ENCODE measurements around the gene STAU1.
"Not testable (repeated sequence)": the region's sequence is repeated elsewhere in the genome, so short reads cannot be mapped to it uniquely, and the experiment has no call there.

STAU1 gene

GRCh38 chr20:49187851-49188641 lies at the start of gene STAU1:
Gene STAU1, minus strand, starts transcription at chr20:49188334. Its CDS starts 22,133 bp downstream, at chr20:49166201.
- DNase-seq (ENCODE audit: low read depth in 2 of 2), result peak; percentile 88 to 90

GRCh38 chr20:49237531-49237930 lies 49.4 kb upstream of the STAU1 start:
- no peak for DNase-seq (ENCODE audit: low read depth in 2 of 2)

GRCh38 chr20:49236301-49236700 lies 48.2 kb upstream of the STAU1 start:
- no peak for DNase-seq (ENCODE audit: low read depth in 2 of 2)

GRCh38 chr20:49234831-49235230 lies 46.7 kb upstream of the STAU1 start:
- no peak for DNase-seq (ENCODE audit: low read depth in 2 of 2)

- no peak for DNase-seq (ENCODE audit: low read depth in 2 of 2)
Measured at GRCh38 chr20:49233226-49233625, 45.1 kb upstream of the STAU1 start.

GRCh38 chr20:49231471-49231870 lies 43.3 kb upstream of the STAU1 start:
- DNase-seq (ENCODE audit: low read depth in 2 of 2), result no peak

- no peak for DNase-seq (ENCODE audit: low read depth in 2 of 2)
Measured at GRCh38 chr20:49230561-49231133, 42.5 kb upstream of the STAU1 start.

- no peak for DNase-seq (ENCODE audit: low read depth in 2 of 2)
Measured at GRCh38 chr20:49230021-49230420, 41.9 kb upstream of the STAU1 start.

- DNase-seq (ENCODE audit: low read depth in 2 of 2), result no peak
Measured at GRCh38 chr20:49229381-49229780, 41.2 kb upstream of the STAU1 start.

- no peak for DNase-seq (ENCODE audit: low read depth in 2 of 2)
Measured at GRCh38 chr20:49228676-49229075, 40.5 kb upstream of the STAU1 start.

- no peak for DNase-seq (ENCODE audit: low read depth in 2 of 2)
Measured at GRCh38 chr20:49225896-49226295, 37.8 kb upstream of the STAU1 start.

GRCh38 chr20:49219924-49220831 lies 32.0 kb upstream of the STAU1 start:
- DNase-seq (ENCODE audit: low read depth in 2 of 2), result no peak

- peak; percentile 96 for DNase-seq (ENCODE audit: low read depth in 2 of 2)
Measured at GRCh38 chr20:49219091-49219923, 31.2 kb upstream of the STAU1 start, which contains the start of gene DDX27. Gene DDX27, plus strand, starts transcription at chr20:49219416. Its CDS starts 33 bp downstream, at chr20:49219449.

- DNase-seq (ENCODE audit: low read depth in 2 of 2), result not testable (repeated sequence)
Measured at GRCh38 chr20:49218739-49219090, 30.6 kb upstream of the STAU1 start.

- peak; percentile 61 to 71 for DNase-seq (ENCODE audit: low read depth in 2 of 2)
Measured at GRCh38 chr20:49216991-49217578, 29.0 kb upstream of the STAU1 start.

- DNase-seq (ENCODE audit: low read depth in 2 of 2), result no peak
Measured at GRCh38 chr20:49215232-49215631, 27.1 kb upstream of the STAU1 start.

- DNase-seq (ENCODE audit: low read depth in 2 of 2), result no peak
Measured at GRCh38 chr20:49214571-49214970, 26.4 kb upstream of the STAU1 start.

GRCh38 chr20:49210757-49211110 lies 22.6 kb upstream of the STAU1 start:
- no peak for DNase-seq (ENCODE audit: low read depth in 2 of 2)

GRCh38 chr20:49210101-49210756 lies 22.1 kb upstream of the STAU1 start:
- DNase-seq (ENCODE audit: low read depth in 2 of 2), result no peak

GRCh38 chr20:49207076-49207475 lies 18.9 kb upstream of the STAU1 start:
- DNase-seq (ENCODE audit: low read depth in 2 of 2), result no peak

GRCh38 chr20:49203746-49204145 lies 15.6 kb upstream of the STAU1 start:
- no peak for DNase-seq (ENCODE audit: low read depth in 2 of 2)
